Upper lobe of right lung (tissue), 1 donor: ENCODE results near the gene MAML3. TPM values are rescaled to one million over a fixed set of nuclear protein-coding genes. Genes with fewer than 3 reads are reported as not detected.

Source experiments
- ATAC-seq: fragments of 200-7000 bp; cut with Tn5 transposase; one replicate; pipeline ENCODE4 v1.9.1; 2020; ENCODE audit warnings: mild to moderate bottlenecking, moderate library complexity
- DNase-seq: peaks from one replicate; pipeline ENCODE4 v3.0.0-alpha.2; 2020
- H3K27ac ChIP-seq: fragments of 200-600 bp; one replicate; pipeline ENCODE4 v1.8.0; 2022
- H3K27me3 ChIP-seq: fragments of 200-600 bp; one replicate; pipeline ENCODE4 v1.8.0; 2022; ENCODE audit warnings: mild to moderate bottlenecking
- H3K36me3 ChIP-seq: fragments of 200-600 bp; one replicate; pipeline ENCODE4 v1.8.0; 2022
- H3K4me1 ChIP-seq: fragments of 200-600 bp; one replicate; pipeline ENCODE4 v1.8.0; 2022
- H3K4me3 ChIP-seq: fragments of 200-600 bp; one replicate; pipeline ENCODE4 v1.8.0; 2022; ENCODE audit warnings: mild to moderate bottlenecking
- H3K9me3 ChIP-seq: fragments of 200-600 bp; one replicate; pipeline ENCODE4 v1.8.0; 2022
- intact Hi-C: fragments of 100-400 bp; cut with DNase I; formaldehyde crosslinking; loops from one replicate; pipeline ENCODE4 v1.11.0; 2022
- total RNA-seq: library from RNA; stranded (reverse); fragmentation: NEBNext Ultra II Directional; extraction: Animal tissue kit (Norgen Biotek cat#: 25700); gene quantifications from one replicate; pipeline ENCODE4 v1.2.1, GENCODE V29; 2021
- TF ChIP-seq, protein P1 (sequence below): fragments of 200-600 bp; IDR thresholded peaks from one replicate; pipeline ENCODE4 v1.8.0; 2022; ENCODE audit warnings: antibody characterized with exemption
- donor health status: DM: no; HTN: yes; CAD: no; lungs with severe emphysema.

MAML3 gene
- total RNA-seq, 1 donor from 2014 or later: 13.1 TPM

GRCh38 chr4:139863531-139863930 is 290.5 kb downstream of the MAML3 start:
- Histone ChIP-seq H3K27me3 (no peaks in the 10 kb centered on the region), H3K4me3 (no peak overlapping the region), H3K4me1 (no peaks in the 10 kb centered on the region), H3K27ac (no peak overlapping the region), H3K36me3 (no peaks in the 10 kb centered on the region), H3K9me3 (no peaks in the 10 kb centered on the region)
- ATAC-seq (no peak), DNase-seq (no peak)
- TF ChIP-seq, protein P1, sequence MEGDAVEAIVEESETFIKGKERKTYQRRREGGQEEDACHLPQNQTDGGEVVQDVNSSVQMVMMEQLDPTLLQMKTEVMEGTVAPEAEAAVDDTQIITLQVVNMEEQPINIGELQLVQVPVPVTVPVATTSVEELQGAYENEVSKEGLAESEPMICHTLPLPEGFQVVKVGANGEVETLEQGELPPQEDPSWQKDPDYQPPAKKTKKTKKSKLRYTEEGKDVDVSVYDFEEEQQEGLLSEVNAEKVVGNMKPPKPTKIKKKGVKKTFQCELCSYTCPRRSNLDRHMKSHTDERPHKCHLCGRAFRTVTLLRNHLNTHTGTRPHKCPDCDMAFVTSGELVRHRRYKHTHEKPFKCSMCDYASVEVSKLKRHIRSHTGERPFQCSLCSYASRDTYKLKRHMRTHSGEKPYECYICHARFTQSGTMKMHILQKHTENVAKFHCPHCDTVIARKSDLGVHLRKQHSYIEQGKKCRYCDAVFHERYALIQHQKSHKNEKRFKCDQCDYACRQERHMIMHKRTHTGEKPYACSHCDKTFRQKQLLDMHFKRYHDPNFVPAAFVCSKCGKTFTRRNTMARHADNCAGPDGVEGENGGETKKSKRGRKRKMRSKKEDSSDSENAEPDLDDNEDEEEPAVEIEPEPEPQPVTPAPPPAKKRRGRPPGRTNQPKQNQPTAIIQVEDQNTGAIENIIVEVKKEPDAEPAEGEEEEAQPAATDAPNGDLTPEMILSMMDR: no peak
- intact Hi-C loops: no loop called here

GRCh38 chr4:139861471-139861870 is 292.5 kb downstream of the MAML3 start:
- Histone ChIP-seq H3K27me3 (no peaks in the 10 kb centered on the region), H3K27ac (no peak overlapping the region), H3K4me1 (peaks cover 7% of the 10 kb centered on the region), H3K4me3 (no peak overlapping the region), H3K36me3 (no peaks in the 10 kb centered on the region), H3K9me3 (no peaks in the 10 kb centered on the region)
- ATAC-seq (peak; percentile 37), DNase-seq (no peak)
- intact Hi-C loops: no loop called here
- TF ChIP-seq, protein P1: no peak

DNA sequence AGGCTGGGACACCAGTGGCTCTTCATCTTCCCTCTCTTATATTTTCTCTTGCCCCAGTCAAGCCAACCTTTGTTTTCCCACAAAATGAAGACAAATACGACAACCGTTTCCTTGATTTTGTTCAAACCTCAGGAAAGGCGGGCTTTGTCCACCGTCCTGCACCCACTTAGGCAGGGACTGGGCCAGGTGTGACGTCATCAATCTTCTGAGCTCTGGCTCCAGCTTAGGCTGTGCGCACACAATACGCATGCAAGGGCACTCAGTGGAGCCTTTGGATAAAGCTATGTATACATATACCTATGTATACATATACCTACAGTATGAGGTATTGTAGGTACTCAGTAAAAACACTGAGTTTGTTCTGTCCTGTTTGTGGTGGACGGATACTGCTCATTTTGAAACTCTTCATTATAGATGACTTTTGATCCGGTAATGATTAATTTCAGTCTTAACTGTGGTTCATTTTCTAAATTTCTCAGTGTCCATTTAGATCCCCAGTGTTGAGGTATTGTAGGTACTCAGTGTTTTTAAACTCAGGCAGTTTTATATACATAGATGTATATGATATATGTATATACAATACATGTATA is 293.5 kb downstream of the MAML3 start:
- Histone ChIP-seq H3K4me1 (peaks cover 7% of the 10 kb centered on the region), H3K36me3 (no peaks in the 10 kb centered on the region), H3K27me3 (no peaks in the 10 kb centered on the region), H3K9me3 (no peaks in the 10 kb centered on the region), H3K4me3 (no peak overlapping the region), H3K27ac (no peak overlapping the region)
- ATAC-seq (no peak), DNase-seq (no peak)
- TF ChIP-seq, protein P1: no peak
- intact Hi-C loops: no loop called here

- no peak overlapping the region for H3K4me3 ChIP-seq
- H3K27ac ChIP-seq: no peak overlapping the region
- H3K9me3 ChIP-seq: no peaks in the 10 kb centered on the region
- TF ChIP-seq, protein P1: no peak
- no peaks in the 10 kb centered on the region for H3K27me3 ChIP-seq
- H3K36me3 ChIP-seq: no peaks in the 10 kb centered on the region
- H3K4me1 ChIP-seq: peaks cover 7% of the 10 kb centered on the region
- no peak for ATAC-seq
- DNase-seq: no peak
- intact Hi-C loops: no loop called here
These were observed 294.1 kb downstream of the MAML3 start for GRCh38 chr4:139859876-139860275.

DNA sequence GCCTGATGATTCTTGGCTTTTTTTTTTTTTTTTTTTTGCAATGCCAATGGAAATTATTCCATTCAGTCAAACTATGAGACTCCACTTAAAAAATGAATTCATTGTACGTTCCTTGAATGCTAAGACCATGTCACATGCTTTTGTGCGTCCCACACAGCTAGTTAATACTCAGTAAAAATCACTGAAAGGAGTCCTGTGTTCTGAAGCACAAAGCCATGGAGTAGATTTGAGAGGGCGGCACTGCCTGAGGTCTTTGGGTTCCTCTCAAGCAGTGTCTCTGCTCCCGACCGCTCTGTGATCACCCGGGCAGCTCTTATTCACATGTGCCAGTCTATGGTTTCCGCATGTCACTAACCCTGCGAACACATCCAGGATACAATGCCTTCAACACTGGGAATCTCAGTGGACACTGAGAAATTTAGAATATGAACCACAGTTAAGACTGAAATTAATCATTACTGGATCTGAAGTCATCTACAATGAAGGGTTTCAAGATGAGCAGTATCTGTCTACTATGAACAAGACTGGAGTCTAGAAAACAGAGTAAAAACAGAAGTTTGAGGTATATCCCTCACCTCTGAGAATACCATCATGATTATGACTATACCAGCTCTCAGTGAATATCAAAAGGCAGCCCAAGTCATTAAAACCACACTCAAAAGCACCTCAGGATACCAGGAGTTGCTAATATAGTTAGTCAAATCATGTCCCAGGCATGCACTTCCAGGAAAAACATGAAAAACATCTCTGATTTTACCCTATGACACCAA is 295.4 kb downstream of the MAML3 start:
- Histone ChIP-seq H3K27ac (no peak overlapping the region), H3K27me3 (no peaks in the 10 kb centered on the region), H3K4me1 (peaks cover 7% of the 10 kb centered on the region), H3K4me3 (no peak overlapping the region), H3K9me3 (no peaks in the 10 kb centered on the region), H3K36me3 (no peaks in the 10 kb centered on the region)
- DNase-seq (no peak), ATAC-seq (no peak)
- TF ChIP-seq, protein P1: no peak
- intact Hi-C loops: no loop called here
